ENCODE data around the gene GRIP2. TPM values are rescaled to one million over a fixed set of nuclear protein-coding genes. Genes with fewer than 3 reads are reported as not detected.

The GRIP2 gene
- total RNA-seq, 2 experiments from 2014 or later = not detected

DNA sequence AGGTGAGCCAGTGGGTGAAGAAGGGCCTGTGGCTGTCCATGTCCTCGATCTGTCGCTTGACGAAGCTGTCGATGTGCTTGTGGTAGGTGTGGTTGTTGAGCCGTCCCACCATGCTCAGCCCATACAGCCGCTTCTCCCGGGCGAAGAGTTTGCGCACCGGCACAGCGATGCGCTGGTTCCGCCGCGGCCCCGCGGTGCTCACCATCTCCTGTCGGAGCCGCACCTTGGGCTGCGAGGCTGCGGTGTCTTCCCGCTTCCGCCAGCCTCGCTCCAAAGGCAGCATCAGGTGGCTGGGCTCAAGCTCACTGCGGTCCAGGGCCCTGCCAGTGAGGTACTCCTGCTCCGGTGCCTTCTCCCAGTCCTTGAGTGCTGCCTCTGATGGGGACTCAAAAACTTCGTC lies 34.0 kb upstream of the GRIP2 start:
- ATAC-seq (ENCODE audit: poor library complexity) = no peak
- CTCF ChIA-PET = no interaction called here

DNA sequence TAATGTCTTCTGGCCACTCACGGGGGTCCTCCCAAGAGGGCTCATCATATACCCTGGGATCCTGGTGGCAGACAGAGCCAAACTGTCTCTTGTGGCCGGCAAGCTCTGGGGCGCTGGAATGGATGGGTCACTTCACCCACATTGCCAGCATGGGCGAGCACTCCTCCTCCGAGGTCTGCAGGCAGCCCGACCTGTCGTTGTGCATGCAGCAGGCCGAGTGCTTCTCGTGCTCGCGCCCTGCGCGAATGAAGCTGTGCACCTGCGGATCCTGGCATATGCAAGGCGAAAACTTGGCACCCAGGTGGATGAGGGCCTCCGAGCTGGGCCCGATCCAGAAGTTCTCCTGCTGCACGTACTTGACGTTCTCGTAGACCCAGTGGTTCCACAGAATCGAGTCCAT lies 33.6 kb upstream of the GRIP2 start:
- intact Hi-C loops (cut with DNase I, micrococcal nuclease) = no loop called here
- ChIA-PET CTCF (no interaction called here), POLR2A (no interaction called here)
- H3K27me3 Mint-ChIP-seq = peaks cover 21% of the 10 kb centered on the region
- no peaks in the 10 kb centered on the region for H3K36me3 ChIP-seq (ENCODE audit: insufficient read depth, low read length)
- no peaks in the 10 kb centered on the region for H3K4me1 Mint-ChIP-seq (ENCODE audit: low read depth)
- no peaks in the 10 kb centered on the region for H3K9me3 Mint-ChIP-seq
- H3K27ac ChIP-seq (ENCODE audit: low read depth in 1 of 2, low read length in 2 of 2) = no peak overlapping the region
- no peaks in the 10 kb centered on the region for H3K36me3 Mint-ChIP-seq (ENCODE audit: low read depth)
- TF ChIP-seq, protein P1, sequence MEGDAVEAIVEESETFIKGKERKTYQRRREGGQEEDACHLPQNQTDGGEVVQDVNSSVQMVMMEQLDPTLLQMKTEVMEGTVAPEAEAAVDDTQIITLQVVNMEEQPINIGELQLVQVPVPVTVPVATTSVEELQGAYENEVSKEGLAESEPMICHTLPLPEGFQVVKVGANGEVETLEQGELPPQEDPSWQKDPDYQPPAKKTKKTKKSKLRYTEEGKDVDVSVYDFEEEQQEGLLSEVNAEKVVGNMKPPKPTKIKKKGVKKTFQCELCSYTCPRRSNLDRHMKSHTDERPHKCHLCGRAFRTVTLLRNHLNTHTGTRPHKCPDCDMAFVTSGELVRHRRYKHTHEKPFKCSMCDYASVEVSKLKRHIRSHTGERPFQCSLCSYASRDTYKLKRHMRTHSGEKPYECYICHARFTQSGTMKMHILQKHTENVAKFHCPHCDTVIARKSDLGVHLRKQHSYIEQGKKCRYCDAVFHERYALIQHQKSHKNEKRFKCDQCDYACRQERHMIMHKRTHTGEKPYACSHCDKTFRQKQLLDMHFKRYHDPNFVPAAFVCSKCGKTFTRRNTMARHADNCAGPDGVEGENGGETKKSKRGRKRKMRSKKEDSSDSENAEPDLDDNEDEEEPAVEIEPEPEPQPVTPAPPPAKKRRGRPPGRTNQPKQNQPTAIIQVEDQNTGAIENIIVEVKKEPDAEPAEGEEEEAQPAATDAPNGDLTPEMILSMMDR (IDR thresholded peaks at IDR 0.05) = no peak
- no peaks in the 10 kb centered on the region for H3K9me3 ChIP-seq (ENCODE audit: control insufficient read depth in 1 of 2, insufficient read depth in 1 of 2, low read length in 2 of 2)
- H3K4me3 ChIP-seq (ENCODE audit: low read length) = no peak overlapping the region
- no peak for ATAC-seq (ENCODE audit: poor library complexity)
- no peak for DNase-seq
- H3K27me3 ChIP-seq (ENCODE audit: control insufficient read depth in 1 of 2, insufficient read depth in 2 of 2, low read length in 2 of 2) = peaks cover 0 to 2% of the 10 kb centered on the region in 2 experiments
- H3K4me1 ChIP-seq (ENCODE audit: insufficient read depth, low read length) = no peaks in the 10 kb centered on the region
- no peak overlapping the region for H3K27ac Mint-ChIP-seq
- no peak overlapping the region for H3K4me3 Mint-ChIP-seq

More for the DNA sequence above, 34.0 kb upstream of the GRIP2 start:
- H3K27ac ChIP-seq (ENCODE audit: low read depth in 1 of 2, low read length in 2 of 2) = no peak overlapping the region
- POLR2A ChIA-PET = no interaction called here
- peaks cover 26% of the 10 kb centered on the region for H3K27me3 Mint-ChIP-seq
- no peaks in the 10 kb centered on the region for H3K36me3 Mint-ChIP-seq (ENCODE audit: low read depth)
- no peak for DNase-seq
- peaks cover 0 to 2% of the 10 kb centered on the region in 2 experiments for H3K27me3 ChIP-seq (ENCODE audit: control insufficient read depth in 1 of 2, insufficient read depth in 2 of 2, low read length in 2 of 2)
- no peak overlapping the region for H3K27ac Mint-ChIP-seq
- no peaks in the 10 kb centered on the region for H3K4me1 ChIP-seq (ENCODE audit: insufficient read depth, low read length)
- H3K4me1 Mint-ChIP-seq (ENCODE audit: low read depth) = no peaks in the 10 kb centered on the region
- H3K4me3 Mint-ChIP-seq = no peak overlapping the region
- no peaks in the 10 kb centered on the region for H3K36me3 ChIP-seq (ENCODE audit: insufficient read depth, low read length)
- intact Hi-C loops (cut with DNase I, micrococcal nuclease) = no loop called here
- no peaks in the 10 kb centered on the region for H3K9me3 ChIP-seq (ENCODE audit: control insufficient read depth in 1 of 2, insufficient read depth in 1 of 2, low read length in 2 of 2)
- TF ChIP-seq, protein P1 (IDR thresholded peaks at IDR 0.05) = no peak
- no peak overlapping the region for H3K4me3 ChIP-seq (ENCODE audit: low read length)
- H3K9me3 Mint-ChIP-seq = no peaks in the 10 kb centered on the region

DNA sequence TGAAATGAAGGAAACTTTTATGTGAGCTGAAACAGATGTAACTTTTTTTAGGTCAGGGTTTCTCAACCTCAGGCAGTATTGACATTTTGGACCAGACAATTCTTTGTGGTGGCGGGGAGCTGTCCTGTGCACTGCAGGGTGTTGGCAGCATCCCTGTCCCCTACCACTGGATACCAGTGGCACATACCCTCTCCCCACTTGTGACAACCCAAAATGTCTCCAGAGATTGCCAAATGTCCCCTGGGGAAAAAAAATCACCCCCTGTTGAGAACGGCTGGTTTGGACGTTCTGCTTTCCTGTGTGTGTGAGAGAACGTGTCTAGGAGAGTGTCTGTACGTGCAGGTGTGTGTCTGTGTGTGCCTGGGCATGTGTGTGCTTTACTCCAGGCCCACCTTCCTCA lies 30.7 kb upstream of the GRIP2 start:
- CTCF ChIA-PET = no interaction called here
- TF ChIP-seq, protein P1 (IDR thresholded peaks at IDR 0.05) = no peak
- no peak for ATAC-seq (ENCODE audit: poor library complexity)

More for the DNA sequence above, 30.7 kb upstream of the GRIP2 start:
- H3K4me3 Mint-ChIP-seq = no peak overlapping the region
- no peak overlapping the region for H3K27ac Mint-ChIP-seq
- Histone ChIP-seq H3K4me3 (ENCODE audit: low read length) (no peak overlapping the region), H3K4me1 (ENCODE audit: insufficient read depth, low read length) (no peaks in the 10 kb centered on the region), H3K27ac (ENCODE audit: low read depth in 1 of 2, low read length in 2 of 2) (no peak overlapping the region), H3K36me3 (ENCODE audit: insufficient read depth, low read length) (no peaks in the 10 kb centered on the region), H3K27me3 (ENCODE audit: control insufficient read depth in 1 of 2, insufficient read depth in 2 of 2, low read length in 2 of 2) (peaks cover 0 to 2% of the 10 kb centered on the region in 2 experiments), H3K9me3 (ENCODE audit: control insufficient read depth in 1 of 2, insufficient read depth in 1 of 2, low read length in 2 of 2) (no peaks in the 10 kb centered on the region)
- no peaks in the 10 kb centered on the region for H3K36me3 Mint-ChIP-seq (ENCODE audit: low read depth)
- no peaks in the 10 kb centered on the region for H3K9me3 Mint-ChIP-seq
- intact Hi-C loops (cut with DNase I, micrococcal nuclease) = no loop called here
- H3K4me1 Mint-ChIP-seq (ENCODE audit: low read depth) = no peaks in the 10 kb centered on the region
- POLR2A ChIA-PET = no interaction called here
- DNase-seq = no peak
- H3K27me3 Mint-ChIP-seq = peaks cover 10% of the 10 kb centered on the region
